ENCODE measurements around the gene POU6F2. TPM values are rescaled to one million over a fixed set of nuclear protein-coding genes. Genes with fewer than 3 reads are reported as not detected.

Gene POU6F2
- total RNA-seq, 2 donors from 2014 or later = 5.2 to 6.3 TPM

DNA sequence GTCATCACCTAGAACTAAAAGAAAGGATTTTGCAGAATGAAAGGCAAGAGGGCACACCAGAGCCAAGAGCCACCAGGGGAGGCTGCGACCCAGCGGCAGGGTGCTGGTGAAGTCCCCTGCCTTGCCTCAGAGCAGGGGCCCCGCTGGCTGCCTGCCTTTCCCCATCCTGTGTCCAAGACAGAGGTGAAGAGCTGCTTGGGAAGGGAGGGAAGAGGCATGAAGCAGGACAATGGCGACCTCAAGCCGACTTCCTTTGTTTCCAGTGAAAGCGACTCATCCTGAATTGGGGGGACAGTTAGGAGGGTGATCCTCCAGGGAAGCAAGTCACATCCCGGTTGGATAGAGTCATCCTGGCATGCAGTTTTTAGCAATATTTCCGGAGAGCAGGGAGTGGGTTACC, 333.0 kb downstream of the POU6F2 start:
- DNase-seq = no peak
- WGBS, 2 donors = 53 to 58% methylated on average over 8 of the region's 8 CpGs
- no peaks in the 10 kb centered on the region for H3K9me3 ChIP-seq

GRCh38 chr7:39312254-39312989, 334.7 kb downstream of the POU6F2 start:
- WGBS, 2 donors = 58 to 67% methylated on average over 10 of the region's 10 CpGs
- Histone ChIP-seq H3K4me3 (no peak overlapping the region), H3K27ac (no peak overlapping the region), H3K36me3 (replicated peaks in 1 of 2; ENCODE audit: insufficient read depth in 1 of 2, low read depth in 2 of 2) (no peaks in the 10 kb centered on the region), H3K4me1 (no peaks in the 10 kb centered on the region), H3K27me3 (no peaks in the 10 kb centered on the region), H3K9me3 (no peaks in the 10 kb centered on the region)
- no peak for ATAC-seq
- no peak for DNase-seq
- TF ChIP-seq, protein P1, sequence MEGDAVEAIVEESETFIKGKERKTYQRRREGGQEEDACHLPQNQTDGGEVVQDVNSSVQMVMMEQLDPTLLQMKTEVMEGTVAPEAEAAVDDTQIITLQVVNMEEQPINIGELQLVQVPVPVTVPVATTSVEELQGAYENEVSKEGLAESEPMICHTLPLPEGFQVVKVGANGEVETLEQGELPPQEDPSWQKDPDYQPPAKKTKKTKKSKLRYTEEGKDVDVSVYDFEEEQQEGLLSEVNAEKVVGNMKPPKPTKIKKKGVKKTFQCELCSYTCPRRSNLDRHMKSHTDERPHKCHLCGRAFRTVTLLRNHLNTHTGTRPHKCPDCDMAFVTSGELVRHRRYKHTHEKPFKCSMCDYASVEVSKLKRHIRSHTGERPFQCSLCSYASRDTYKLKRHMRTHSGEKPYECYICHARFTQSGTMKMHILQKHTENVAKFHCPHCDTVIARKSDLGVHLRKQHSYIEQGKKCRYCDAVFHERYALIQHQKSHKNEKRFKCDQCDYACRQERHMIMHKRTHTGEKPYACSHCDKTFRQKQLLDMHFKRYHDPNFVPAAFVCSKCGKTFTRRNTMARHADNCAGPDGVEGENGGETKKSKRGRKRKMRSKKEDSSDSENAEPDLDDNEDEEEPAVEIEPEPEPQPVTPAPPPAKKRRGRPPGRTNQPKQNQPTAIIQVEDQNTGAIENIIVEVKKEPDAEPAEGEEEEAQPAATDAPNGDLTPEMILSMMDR (IDR thresholded peaks at IDR 0.05) = no peak
- TF ChIP-seq POLR2A (IDR thresholded peaks at IDR 0.05) = no peak
- intact Hi-C loops (cut with DNase I) = no loop called here

More for the DNA sequence above, 333.0 kb downstream of the POU6F2 start:
- intact Hi-C loops (cut with DNase I) = no loop called here
- TF ChIP-seq, protein P1 (IDR thresholded peaks at IDR 0.05) = no peak
- no peak for TF ChIP-seq POLR2A (IDR thresholded peaks at IDR 0.05)
- no peaks in the 10 kb centered on the region for H3K36me3 ChIP-seq (replicated peaks in 1 of 2; ENCODE audit: insufficient read depth in 1 of 2, low read depth in 2 of 2)
- H3K4me1 ChIP-seq = no peaks in the 10 kb centered on the region
- no peak overlapping the region for H3K27ac ChIP-seq
- ATAC-seq = no peak
- no peaks in the 10 kb centered on the region for H3K27me3 ChIP-seq
- H3K4me3 ChIP-seq = no peak overlapping the region

- H3K27me3 ChIP-seq = no peaks in the 10 kb centered on the region
- intact Hi-C loops (cut with DNase I) = no loop called here
- H3K36me3 ChIP-seq (replicated peaks in 1 of 2; ENCODE audit: insufficient read depth in 1 of 2, low read depth in 2 of 2) = no peaks in the 10 kb centered on the region
- TF ChIP-seq, protein P1 (IDR thresholded peaks at IDR 0.05) = no peak
- TF ChIP-seq POLR2A (IDR thresholded peaks at IDR 0.05) = no peak
- ATAC-seq (no peak), DNase-seq (no peak)
- H3K4me3 ChIP-seq = no peak overlapping the region
- no peak overlapping the region for H3K27ac ChIP-seq
- no peaks in the 10 kb centered on the region for H3K4me1 ChIP-seq
- WGBS, 2 donors = 34 to 37% methylated on average over 4 of the region's 4 CpGs
- H3K9me3 ChIP-seq = no peaks in the 10 kb centered on the region
Observed at GRCh38 chr7:39313376-39313775, 335.7 kb downstream of the POU6F2 start.

DNA sequence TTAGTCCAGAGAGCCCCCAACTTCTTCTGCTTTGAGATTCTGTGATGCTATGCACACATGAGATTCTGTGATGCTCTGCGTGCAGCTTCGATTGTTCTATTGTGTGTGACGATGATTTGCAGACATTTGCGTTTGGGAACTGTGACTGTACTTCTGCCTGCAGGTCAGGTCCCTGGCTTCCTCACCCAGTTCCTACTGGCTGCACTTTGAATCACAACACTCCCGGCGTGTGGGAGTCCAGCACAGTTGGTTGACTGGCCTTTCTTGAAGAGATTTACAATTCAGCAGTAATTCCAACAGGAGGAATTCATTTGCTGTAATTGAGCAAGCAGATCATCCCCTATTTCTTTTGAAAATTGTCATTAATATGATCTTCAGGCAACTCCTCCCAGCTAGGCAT, 336.3 kb downstream of the POU6F2 start:
- Histone ChIP-seq H3K36me3 (replicated peaks in 1 of 2; ENCODE audit: insufficient read depth in 1 of 2, low read depth in 2 of 2) (no peaks in the 10 kb centered on the region), H3K9me3 (no peaks in the 10 kb centered on the region), H3K4me3 (no peak overlapping the region), H3K4me1 (no peaks in the 10 kb centered on the region), H3K27ac (no peak overlapping the region), H3K27me3 (no peaks in the 10 kb centered on the region)
- intact Hi-C loops (cut with DNase I) = no loop called here
- DNase-seq (no peak), ATAC-seq (no peak)
- no peak for TF ChIP-seq POLR2A (IDR thresholded peaks at IDR 0.05)
- TF ChIP-seq, protein P1 (IDR thresholded peaks at IDR 0.05) = no peak
- WGBS, 2 donors = 57 to 71% methylated on average over 6 of the region's 6 CpGs

DNA sequence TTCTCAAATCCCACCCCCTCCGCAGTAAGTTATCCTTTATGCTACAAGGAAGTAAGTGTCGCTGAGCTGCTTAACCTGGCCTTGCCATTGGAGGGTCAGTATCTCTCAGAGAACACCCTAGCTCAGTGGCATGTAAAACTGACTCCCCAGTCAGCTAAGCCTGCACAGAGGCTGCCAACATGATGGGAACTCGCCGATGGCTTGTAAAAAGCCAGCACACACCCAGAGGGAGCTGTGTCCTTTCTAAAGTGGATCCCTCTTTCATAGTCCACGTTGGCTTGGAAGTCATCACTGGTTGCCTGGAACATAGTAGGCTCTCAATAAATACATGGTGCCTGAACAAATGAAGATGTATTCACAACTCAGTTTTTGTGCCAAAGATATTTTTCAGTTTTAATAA, 339.4 kb downstream of the POU6F2 start:
- TF ChIP-seq, protein P1 (IDR thresholded peaks at IDR 0.05) = no peak
- no peak for TF ChIP-seq POLR2A (IDR thresholded peaks at IDR 0.05)
- intact Hi-C loops (cut with DNase I) = no loop called here
- Histone ChIP-seq H3K9me3 (no peaks in the 10 kb centered on the region), H3K27ac (no peak overlapping the region), H3K4me1 (no peaks in the 10 kb centered on the region), H3K4me3 (no peak overlapping the region), H3K36me3 (replicated peaks in 1 of 2; ENCODE audit: insufficient read depth in 1 of 2, low read depth in 2 of 2) (no peaks in the 10 kb centered on the region), H3K27me3 (no peaks in the 10 kb centered on the region)
- DNase-seq (no peak), ATAC-seq (no peak)
- 60 to 64% methylated on average over 5 of the region's 5 CpGs for WGBS, 2 donors

Data from body of pancreas (tissue), 4 donors.